ENCODE results near the gene USP30.

- TF ChIP-seq POLR2A (IDR thresholded peaks at IDR 0.05; ENCODE audit: low read depth, low read length) (no peak), TAF1 (IDR thresholded peaks at IDR 0.05; ENCODE audit: borderline replicate concordance, low read depth, low read length) (no peak)
Measured at GRCh38 chr12:109088818-109089217, 36.4 kb downstream of the USP30 start.

Measured in GM12892 (cell line).